ENCODE measurements around the gene RSAD1.

Gene RSAD1

DNA sequence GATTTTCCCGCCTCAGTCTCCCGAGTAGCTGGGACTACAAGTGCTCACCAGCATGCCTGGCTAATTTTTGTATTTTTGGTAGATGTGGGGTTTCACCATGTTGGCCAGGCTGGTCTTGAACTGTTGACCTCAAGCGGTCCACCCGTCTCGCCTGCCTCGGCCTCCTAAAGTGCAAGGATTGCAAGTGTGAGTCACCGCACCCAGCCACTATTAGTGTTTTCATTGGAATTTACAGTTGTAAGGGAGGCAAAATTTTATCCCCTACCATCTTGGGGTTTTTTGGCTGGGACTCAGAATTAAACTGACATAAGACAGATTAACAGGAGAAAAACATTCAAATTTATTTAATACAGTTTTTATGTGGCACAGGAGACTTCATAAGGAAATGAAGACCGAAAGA is 17.3 kb downstream of the RSAD1 start:
- DNase-seq = no peak

- no peak for DNase-seq
These were observed 19.6 kb downstream of the RSAD1 start for GRCh38 chr17:50498021-50498874.

DNA sequence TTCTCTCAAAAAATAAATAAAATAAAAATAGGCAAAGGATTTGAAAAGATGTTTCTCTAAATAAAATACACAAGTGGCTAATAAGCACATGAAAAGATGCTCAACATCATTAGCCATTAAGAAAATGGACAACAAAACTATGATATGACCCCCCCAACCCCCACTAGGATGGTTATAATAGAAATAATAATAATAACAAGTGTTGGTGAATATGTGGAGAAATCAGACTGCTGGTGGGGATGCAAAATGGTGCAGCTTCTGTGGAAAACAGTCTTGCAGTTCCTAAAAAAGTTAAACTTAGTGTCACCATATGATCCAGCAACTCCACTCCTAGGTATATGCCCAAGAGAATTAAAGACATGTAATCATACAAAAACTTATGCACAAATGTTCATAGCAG is 20.6 kb downstream of the RSAD1 start:
- DNase-seq = no peak

GRCh38 chr17:50499721-50500120 is 21.1 kb downstream of the RSAD1 start:
- DNase-seq = no peak

GRCh38 chr17:50501054-50501453 is 22.4 kb downstream of the RSAD1 start:
- DNase-seq = peak in 2 of 3 experiments; percentile 11 to 15

DNA sequence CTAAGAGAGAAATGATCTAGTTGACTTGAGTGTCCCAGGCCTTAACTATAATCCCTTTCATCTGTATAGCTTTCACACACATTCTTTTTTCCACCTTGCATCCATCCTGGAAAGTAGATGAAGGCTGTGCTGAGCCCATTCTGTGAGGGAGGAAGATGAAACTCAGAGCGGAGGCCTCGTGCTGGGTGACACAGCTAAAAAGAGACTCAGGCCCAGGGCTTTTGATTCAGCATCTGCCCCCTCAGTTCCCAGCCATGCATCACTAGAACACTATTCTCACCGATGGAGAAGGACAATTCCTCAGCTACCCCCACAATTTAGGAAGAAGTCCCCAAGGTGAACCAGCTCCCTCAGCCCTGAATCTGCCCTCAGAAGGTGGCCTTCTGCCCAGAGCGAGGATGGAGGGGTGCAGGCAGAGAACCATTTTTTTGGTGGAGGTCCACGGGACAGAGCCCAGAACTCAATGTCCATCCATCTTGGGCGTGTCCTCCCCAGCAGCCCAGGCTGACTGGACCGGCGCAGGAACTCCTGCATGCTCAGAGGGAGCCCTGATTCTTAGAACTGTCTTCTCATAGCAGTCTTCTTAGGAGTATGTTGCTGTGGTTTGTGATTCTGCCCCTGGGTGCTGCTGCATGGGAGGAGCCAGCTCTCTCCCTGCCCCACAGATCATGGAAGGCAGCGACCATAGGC is 23.8 kb downstream of the RSAD1 start:
- no peak for DNase-seq

DNA sequence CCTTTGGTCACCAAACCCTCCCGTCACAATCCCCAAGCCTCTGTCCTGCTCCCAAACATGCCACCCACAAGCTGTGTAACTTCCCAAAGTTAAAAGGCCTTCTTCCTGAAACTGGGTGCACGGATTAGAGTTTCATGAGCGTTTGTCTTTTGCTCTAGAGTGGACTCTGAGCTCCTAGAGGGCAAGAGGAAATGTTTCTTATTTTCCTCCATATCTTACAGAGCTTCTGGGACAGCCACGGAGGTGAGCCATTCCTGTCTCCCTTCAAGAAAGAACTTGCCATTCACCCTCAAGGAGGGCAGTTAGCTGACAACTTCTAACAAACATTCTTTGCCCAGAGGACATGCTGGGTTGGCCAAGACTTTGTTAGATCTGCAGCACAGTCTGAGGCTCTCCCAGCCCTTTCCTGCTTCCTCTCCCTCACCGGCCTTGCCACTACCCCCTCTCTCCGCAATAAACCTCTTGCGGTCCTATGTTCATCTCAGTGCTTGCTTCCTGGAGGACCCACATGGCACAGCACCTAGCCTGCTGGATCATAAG is 27.0 kb downstream of the RSAD1 start:
- DNase-seq = no peak

DNA sequence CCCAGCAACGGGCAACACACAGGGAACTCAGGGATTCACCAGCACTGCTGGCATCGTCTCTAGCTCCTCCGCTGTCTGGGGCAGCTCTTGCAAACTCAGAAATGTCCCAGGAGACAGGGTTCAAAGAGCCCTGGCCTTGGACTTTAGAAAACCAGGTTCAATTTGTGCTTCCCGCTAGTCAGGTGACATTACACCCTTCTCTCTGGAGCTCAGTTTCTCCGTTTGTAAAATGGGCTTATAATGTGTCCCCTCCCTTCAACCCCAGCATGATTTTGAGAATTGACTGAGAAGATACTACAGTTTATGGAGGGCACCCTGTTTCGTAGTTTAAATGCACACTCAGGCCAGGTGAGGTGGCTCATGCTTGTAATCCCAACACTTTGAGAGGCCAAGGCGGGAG is 27.6 kb downstream of the RSAD1 start:
- DNase-seq = no peak

- peak; percentile 14 to 85 (median 82) for DNase-seq
These were observed 29.4 kb downstream of the RSAD1 start, which contains the start of gene MYCBPAP for GRCh38 chr17:50507871-50508572. Gene MYCBPAP, plus strand, starts transcription at chr17:50508439. Its CDS starts 236 bp downstream, at chr17:50508675.

DNA sequence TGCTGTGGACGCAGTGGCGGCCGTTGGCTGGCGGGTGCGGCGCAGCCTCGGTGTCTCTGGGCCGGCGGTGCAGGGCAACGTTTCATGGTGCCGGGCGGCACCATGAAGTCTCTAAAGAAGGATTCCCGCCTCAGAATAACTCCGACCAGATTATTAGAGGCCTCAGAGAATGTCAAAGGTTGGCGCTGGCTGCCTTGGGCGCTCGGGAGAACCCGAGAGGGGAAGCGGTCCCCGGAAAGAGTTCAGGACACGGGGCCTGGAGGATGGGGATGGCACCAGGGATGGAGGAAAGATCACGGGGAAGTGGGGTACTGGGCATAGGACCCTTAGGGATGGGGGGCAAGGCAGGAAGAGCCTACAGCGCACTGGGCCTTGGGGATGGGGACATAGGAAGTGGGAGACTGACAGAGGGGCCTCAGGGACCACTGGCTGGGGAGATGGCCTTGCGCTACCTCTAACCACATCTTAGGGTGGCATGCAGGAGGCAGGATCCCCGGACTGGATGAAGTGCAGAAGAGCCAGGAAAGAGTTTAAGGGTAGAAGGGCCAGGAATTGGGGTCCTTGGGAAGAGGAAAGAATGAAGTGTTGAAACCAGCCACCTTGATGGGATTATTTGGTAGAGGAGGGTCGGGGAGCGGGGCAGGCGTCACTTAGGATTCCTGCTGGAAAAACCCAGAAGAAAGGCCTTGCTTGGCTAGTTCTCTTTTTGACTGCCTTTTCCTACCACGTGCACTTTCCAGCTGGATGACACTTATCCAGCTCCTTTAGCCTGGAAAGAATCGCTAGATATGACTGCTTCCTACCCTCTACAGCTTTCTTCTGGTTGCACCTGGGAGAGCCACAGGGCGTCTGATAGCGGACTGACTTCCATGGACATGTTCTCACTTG is 30.2 kb downstream of the RSAD1 start:
- DNase-seq = no peak

- DNase-seq = no peak
These were observed 32.4 kb downstream of the RSAD1 start for GRCh38 chr17:50511058-50511457.

DNA sequence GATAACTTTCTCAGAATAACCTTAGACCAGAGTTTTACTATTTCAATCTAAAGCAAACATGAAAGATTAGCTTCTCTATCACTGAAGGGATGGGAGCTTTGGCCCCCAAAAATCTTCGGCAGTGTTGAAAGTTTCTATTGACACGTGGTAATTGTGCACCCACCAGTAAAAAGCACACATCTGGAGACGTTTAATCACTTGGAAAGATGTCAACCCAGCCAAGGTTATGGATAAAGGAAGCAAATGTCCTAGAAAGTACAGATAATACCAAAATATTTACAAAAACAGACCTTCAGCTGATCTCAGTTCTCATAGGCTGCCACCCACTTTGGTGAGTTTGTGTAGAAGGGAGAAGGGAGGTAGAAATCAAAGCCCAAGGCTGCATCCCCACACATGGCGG is 34.8 kb downstream of the RSAD1 start:
- DNase-seq = no peak

DNA sequence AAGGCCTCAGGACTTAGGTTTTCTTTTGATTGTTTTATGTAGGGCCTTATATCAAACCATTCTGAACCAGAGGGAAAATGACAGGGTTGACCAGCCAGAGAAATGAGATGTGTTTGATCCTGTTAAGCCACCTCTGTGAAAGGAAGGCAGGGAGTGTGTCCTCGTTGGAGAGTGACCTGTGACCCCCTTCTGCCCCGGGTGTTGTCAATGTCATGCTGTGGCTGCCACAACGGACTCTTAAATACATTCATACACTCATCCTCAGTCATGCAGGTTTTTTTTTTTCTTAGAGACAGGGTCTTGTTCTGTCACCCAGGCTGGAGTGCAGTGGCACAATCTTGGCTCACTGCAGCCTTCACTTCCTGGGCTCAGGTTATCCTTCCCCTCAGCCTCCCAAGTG is 35.7 kb downstream of the RSAD1 start:
- no peak for DNase-seq

DNA sequence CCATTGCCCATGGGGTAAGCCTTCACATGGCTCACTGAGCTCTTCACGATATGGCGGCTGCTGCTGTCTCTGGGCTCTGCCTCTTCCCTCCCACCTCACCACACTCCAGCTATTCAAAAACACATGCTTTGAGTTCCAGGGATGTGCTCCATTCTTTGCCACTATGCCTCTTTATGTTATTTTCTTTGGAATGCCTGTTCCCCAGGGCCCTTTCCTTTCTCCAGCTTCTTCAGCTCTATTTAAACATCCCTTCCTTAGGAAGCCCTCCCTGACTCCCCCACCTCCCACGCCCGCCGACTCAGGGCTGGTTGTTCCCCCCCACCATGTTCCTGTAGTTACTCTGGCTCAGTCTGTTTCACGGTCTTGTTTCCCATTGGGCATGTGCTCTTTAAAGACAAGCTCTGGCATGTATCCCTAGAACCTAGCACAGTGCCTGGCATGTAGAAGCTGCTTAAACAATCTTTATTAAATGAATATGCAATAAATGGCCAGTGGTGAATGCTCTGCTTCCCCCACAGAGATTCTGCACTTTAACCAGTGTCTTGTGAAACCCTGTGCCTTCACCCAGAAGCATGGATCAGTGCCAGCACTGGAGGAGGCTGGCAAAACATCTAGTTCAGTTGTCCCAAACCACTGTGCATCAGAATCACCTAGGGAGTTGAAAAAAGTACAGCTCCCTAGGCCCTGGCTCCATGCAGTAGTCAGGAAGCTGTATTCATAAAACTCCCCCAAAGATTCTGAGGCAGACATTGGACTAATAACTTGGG is 36.5 kb downstream of the RSAD1 start:
- DNase-seq = no peak

DNA sequence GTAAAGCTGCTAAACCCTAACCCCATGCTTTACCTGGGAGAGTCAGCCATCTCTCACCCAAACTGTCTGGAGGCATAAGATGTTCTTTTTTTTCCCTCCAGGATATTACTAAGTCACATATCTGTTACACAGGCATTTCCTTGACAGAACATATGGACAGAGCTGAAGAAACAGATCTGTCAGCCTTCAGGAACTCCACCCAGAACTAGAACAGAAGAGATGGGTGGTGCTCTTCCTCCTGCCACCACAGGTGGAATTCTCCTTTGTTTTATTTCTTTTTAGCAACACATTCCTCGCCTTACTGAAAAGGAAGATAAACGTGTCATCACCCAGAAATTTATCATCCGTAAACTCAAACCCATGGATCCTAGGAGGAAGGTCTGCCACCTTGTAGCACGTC is 38.4 kb downstream of the RSAD1 start:
- no peak for DNase-seq

GRCh38 chr17:50517504-50518383 is 39.1 kb downstream of the RSAD1 start:
- DNase-seq = no peak

DNA sequence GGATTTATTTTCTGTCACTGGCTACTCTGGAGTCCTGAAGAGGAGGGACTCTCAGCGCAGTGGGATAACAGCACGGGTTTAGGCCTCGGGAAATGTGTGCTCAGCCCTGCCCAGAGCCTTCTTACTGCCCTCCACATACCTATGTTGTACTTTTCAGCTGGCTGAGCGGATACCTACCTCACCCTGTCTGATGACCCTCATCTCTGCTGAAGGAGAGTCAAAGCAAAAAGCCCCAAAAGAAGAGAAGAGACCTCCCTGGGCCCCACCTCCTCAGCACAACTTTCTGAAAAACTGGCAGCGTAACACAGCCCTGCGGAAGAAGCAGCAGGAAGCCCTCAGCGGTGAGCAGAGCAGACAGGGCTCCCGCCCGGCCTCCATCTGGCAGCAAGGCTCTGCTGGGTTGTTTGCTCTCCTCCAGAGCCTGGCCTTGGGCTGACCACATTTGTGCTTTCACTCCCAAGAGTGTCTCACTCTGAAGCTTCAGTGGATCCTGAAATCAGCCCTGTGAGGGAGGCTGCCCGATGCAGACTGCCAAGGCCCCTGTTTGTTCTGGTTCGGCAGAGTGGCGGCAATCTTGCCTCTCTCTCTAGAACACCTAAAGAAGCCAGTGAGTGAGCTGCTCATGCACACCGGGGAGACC is 39.8 kb downstream of the RSAD1 start:
- DNase-seq = peak in 2 of 3 experiments; percentile 26 to 73

DNA sequence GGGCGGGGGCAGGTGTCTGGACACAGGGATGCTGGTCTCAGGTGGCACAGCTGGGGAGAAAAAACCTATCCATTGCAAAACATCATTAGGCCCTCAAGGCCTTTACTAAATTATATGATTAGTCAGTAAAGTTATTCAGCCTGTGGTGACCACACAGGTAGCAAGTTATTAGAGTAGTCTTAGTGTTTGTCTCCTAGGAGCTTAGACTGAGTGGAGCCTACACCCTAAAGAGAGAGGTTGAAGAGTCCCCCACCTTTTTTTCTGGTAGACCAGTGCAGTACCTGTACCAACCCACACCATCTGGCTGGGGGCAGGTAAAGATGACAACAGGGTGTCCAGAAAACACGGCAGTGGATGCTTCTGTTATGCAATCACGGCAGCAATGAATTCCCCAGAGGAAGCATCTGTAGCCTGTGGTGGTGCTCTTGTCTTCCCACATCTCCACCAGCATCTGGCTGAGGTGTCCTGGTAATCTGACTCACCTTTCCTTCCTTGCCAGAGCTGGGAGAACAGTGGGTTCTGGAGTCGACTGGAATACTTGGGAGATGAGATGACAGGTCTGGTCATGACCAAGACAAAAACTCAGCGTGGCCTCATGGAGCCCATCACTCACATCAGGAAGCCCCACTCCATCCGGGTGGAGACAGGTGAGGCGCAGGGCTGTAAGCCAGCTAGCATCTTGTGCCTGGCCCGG is 40.6 kb downstream of the RSAD1 start:
- DNase-seq = peak in 1 of 3 experiments; percentile 26

GRCh38 chr17:50520483-50520882 is 41.8 kb downstream of the RSAD1 start:
- no peak for DNase-seq
